ENCODE data around the gene OR52A5. TPM values are rescaled to one million over a fixed set of nuclear protein-coding genes. Genes with fewer than 3 reads are reported as not detected.
"Not testable (repeated sequence)": the region's sequence is repeated elsewhere in the genome, so short reads cannot be mapped to it uniquely, and the experiment has no call there.

OR52A5 gene
- not detected for polyA plus RNA-seq

DNA sequence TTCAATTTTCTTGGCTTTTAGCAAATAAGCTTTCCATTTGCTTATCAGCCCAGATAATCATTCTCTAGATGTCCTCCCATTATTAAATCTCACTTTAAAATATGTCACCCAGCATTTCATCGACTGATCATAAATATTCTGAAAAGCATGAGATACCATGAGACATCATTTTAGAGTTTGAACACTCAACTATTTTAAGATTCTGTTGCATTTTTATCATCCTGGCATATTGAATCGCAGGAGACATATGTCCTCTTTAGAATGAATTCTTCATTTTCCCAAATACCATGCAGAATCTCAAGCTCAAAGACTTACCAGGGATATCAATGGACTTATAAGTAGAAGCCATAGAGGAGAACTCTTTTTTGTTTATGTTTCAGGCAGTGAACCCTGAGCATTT lies at the start of gene OR52A5:
TSS of gene OR52A5 (minus strand) at position 361 of the 400 bp plus-strand sequence. CDS start 5,714 bp downstream, outside the sequence.
- Mint-ChIP-seq H3K27me3 (ENCODE audit: low read depth in 3 of 3) (peaks cover 0 to 3% (median 1%) of the 10 kb centered on the region in 3 donors), H3K36me3 (no peaks in the 10 kb centered on the region), H3K9me3 (no peaks in the 10 kb centered on the region), H3K4me3 (no peak within 1 kb of the TSS), H3K4me1 (no peaks in the 10 kb centered on the region), H3K27ac (no peak within 1 kb of the TSS)
- DNase-seq, result no peak

DNA sequence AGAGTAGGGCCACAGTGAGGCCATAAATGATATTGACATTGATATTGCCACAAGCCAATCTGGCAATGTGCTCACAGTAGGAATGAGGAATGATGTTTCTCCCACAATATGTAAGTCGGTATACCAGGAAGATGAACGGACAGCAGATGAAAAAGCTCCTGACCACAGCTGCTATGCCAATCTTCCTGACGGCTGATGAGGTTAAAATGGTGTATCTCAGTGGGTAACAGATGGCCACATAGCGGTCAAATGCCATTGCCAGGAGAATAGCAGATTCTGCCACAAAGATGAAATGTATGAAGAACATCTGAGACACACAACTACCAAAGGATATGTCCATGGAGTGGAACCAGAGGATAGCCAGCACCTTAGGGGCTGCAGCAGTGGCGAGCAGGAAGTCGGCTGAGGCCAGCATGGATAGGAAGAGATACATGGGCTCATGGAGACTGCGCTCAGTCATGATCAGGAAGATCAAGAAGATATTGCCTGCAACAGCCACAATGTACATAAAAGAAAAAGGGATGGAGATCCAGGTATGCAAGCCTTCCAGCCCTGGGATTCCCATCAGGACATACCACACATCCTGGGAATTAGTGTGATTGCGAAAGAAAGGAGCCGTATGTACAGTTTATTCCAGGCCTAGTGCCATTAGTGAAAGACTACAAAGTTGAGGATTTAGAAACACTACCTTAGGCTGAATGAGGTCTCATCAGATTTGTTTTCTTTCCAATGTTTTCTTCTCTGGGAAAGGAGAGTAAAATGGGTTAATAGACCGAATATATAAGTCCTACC lies 40.1 kb upstream of the OR52A5 start:
- no peaks in the 10 kb centered on the region for H3K4me1 Mint-ChIP-seq
- no peak overlapping the region for H3K4me3 Mint-ChIP-seq
- no peak overlapping the region for H3K27ac Mint-ChIP-seq
- no peaks in the 10 kb centered on the region for H3K27me3 Mint-ChIP-seq (ENCODE audit: low read depth in 3 of 3)
- no peaks in the 10 kb centered on the region for H3K36me3 Mint-ChIP-seq
- DNase-seq, result no peak
- peaks cover 0 to 5% (median 0%) of the 10 kb centered on the region in 6 donors for H3K9me3 Mint-ChIP-seq

DNA sequence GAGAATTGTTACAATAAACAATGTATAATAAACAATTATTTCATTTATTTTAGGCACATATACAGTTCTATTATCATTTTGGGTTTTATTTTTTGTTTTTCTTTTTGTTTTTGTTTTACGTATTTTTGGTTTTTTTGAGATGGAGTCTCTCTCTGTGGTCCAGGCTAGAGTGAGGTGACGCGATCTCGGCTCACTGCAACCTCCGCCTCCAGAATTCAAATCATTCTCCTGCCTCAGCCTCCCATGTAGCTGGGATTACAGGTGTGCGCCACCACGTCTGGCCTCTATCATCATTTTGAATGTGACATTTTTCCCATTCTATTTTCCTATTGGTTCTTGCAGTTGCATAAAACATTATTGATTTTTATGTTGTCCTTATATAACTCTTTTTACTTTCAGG lies 36.8 kb upstream of the OR52A5 start:
- Mint-ChIP-seq H3K27me3 (ENCODE audit: low read depth in 3 of 3) (peaks cover 0 to 3% (median 0%) of the 10 kb centered on the region in 3 donors), H3K27ac (no peak overlapping the region), H3K4me1 (no peaks in the 10 kb centered on the region), H3K4me3 (no peak overlapping the region), H3K36me3 (no peaks in the 10 kb centered on the region), H3K9me3 (peaks cover 0 to 5% (median 0%) of the 10 kb centered on the region in 6 donors)
- no peak for DNase-seq

DNA sequence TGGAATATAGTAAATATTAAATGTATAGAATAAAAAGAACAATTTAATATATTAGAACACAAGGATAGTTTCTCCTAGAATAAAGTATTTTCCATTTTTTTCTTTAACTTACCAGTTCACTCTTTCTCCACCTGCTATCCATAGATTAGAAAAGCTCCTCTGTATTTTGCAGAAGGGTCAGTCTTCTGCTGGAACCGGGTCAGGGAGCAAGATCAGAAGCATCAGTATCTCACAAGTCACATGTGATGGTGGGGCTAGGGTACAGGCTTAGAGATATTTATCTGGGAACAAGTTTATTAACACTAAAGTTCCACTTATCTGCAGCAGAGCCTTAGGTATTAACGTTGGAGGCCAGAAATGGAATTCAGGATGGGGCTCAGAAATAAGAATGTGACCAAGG lies 33.7 kb upstream of the OR52A5 start:
- peaks cover 0 to 3% (median 2%) of the 10 kb centered on the region in 3 donors for H3K27me3 Mint-ChIP-seq (ENCODE audit: low read depth in 3 of 3)
- no peak overlapping the region for H3K4me3 Mint-ChIP-seq
- H3K27ac Mint-ChIP-seq, result no peak overlapping the region
- no peak for DNase-seq
- peaks cover 0 to 2% (median 0%) of the 10 kb centered on the region in 6 donors for H3K9me3 Mint-ChIP-seq
- H3K36me3 Mint-ChIP-seq, result no peaks in the 10 kb centered on the region
- H3K4me1 Mint-ChIP-seq, result no peaks in the 10 kb centered on the region

DNA sequence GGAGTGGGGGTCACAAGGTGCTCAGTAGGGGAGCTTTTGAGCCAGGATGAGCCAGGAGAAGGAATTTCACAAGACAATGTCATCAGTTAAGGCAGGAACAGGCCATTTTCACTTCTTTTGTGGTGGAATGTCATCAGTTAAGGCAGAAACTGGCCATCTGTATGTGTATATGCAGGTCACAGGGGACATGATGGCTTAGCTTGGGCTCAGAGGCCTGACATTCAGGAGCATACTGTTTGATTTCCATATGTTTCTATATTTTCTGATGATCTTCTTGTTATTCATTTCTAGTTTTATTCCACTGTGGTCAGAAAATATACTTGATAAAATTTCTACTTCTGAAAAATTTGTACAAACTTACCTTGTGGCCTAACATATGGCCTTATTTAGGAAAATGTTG lies 27.7 kb upstream of the OR52A5 start:
- not testable (repeated sequence) for DNase-seq; H3K36me3 Mint-ChIP-seq; H3K27me3 Mint-ChIP-seq (ENCODE audit: low read depth in 3 of 3); H3K4me1 Mint-ChIP-seq; H3K4me3 Mint-ChIP-seq; H3K27ac Mint-ChIP-seq
- peaks cover 0 to 10% (median 0%) of the 10 kb centered on the region in 6 donors for H3K9me3 Mint-ChIP-seq

DNA sequence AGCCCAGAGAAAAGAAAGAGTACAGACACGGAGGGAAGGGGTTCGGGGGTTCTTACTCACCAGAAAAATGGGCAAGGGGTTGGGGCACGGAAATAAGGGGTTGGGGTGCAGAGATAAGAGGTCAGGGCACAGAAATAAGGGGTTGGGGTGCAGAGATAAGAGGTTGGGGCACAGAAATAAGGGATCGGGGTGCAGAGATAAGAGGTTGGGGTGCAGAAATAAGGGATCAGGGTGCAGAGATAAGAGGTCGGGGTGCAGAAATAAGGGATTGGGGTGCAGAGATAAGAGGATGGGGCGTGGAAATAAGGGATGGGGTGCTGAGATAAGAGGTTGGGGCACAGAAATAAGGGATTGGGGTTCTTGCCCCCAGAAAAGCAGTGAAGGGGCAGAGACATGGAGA lies 26.7 kb upstream of the OR52A5 start:
- H3K4me1 Mint-ChIP-seq; H3K27me3 Mint-ChIP-seq (ENCODE audit: low read depth in 3 of 3); DNase-seq; H3K27ac Mint-ChIP-seq; H3K4me3 Mint-ChIP-seq; H3K36me3 Mint-ChIP-seq: not testable (repeated sequence)
- peaks cover 0 to 13% (median 0%) of the 10 kb centered on the region in 6 donors for H3K9me3 Mint-ChIP-seq

DNA sequence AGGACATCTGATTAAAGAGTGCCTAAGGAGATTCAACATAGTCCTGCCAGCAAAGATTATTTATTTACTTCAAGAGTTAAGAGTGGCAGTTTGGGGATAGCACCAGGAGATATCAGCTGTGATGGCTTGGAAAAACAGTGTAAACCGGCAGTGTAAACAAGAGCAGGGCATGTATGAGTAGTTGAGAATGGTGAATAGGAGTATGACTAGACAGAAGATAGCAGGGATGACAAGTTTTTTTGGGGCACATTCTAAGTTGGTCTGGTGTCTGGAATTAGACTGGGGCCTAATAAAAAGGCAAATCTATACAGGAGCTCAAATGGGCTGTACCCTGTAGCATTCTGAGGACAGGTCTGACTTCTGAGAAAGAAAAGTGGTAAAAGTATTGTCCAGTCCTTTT lies 22.9 kb upstream of the OR52A5 start:
- not testable (repeated sequence) for DNase-seq; H3K36me3 Mint-ChIP-seq; H3K4me3 Mint-ChIP-seq; H3K4me1 Mint-ChIP-seq; H3K27me3 Mint-ChIP-seq (ENCODE audit: low read depth in 3 of 3); H3K27ac Mint-ChIP-seq
- peaks cover 0 to 17% (median 0%) of the 10 kb centered on the region in 6 donors for H3K9me3 Mint-ChIP-seq

DNA sequence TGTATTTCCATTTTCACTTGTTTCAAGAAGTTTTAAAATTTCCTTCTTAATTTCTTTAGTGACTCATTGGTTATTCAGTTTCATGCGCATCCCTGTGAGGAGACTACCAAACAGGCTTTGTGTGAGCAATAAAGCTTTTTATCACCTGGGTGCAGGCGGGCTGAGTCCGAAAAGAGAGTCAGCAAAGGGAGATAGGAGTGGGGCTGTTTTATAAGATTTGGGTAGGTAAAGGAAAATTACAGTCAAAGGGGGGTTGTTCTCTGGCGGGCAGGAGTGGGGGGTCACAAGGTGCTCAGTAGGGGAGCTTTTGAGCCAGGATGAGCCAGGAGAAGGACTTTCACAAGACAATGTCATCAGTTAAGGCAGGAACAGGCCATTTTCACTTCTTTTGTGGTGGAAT lies 22.1 kb upstream of the OR52A5 start:
- peaks cover 0 to 13% (median 0%) of the 10 kb centered on the region in 6 donors for H3K9me3 Mint-ChIP-seq
- H3K4me1 Mint-ChIP-seq; H3K4me3 Mint-ChIP-seq; H3K27me3 Mint-ChIP-seq (ENCODE audit: low read depth in 3 of 3); DNase-seq; H3K27ac Mint-ChIP-seq; H3K36me3 Mint-ChIP-seq: not testable (repeated sequence)

DNA sequence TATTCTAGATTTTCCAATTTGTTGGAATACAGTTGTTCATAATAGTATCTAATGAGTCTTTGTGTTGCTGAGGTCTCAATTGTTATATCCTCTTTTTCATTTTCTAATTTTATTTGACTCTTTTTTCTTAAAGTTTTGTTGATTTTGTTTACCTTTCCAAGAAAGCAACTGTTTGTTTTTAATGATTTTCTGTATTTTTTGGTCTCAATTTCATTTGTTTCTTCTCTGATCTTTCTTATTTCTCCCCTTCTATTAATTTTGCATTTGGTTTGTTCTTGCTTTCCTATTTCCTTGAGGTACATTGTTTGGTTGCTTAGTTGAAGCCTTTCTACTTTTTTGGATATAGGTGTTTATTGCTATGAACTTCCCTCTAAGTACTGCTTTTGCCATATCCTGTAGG lies 21.6 kb upstream of the OR52A5 start:
- Mint-ChIP-seq H3K36me3 (no peaks in the 10 kb centered on the region), H3K27ac (no peak overlapping the region), H3K4me1 (no peaks in the 10 kb centered on the region), H3K4me3 (no peak overlapping the region), H3K27me3 (ENCODE audit: low read depth in 3 of 3) (peaks cover 0 to 3% (median 3%) of the 10 kb centered on the region in 3 donors), H3K9me3 (peaks cover 0 to 13% (median 0%) of the 10 kb centered on the region in 6 donors)
- DNase-seq, result no peak

DNA sequence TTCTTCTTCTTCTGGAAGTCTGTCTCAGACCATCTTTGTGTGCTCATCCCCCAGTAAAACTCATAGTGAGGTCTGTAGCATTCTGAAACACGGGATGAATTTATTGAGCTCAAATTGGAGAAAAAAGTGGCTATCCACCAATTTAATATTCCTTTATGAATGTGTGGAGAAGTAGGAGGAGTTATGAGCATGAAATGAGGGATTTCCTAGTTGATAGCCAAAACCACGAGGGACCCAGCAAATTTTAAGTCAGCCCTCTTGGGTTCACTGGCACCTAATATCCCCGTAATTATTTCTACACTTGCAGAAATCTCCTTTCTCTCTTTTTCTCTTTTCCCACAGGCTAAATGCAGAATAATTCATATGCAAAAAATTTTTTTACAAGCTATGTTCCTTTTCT lies 16.5 kb upstream of the OR52A5 start, which contains the start of gene OR52A1:
TSS of gene OR52A1 (minus strand) at position 101 of the 400 bp plus-strand sequence. CDS start 2,388 bp downstream, outside the sequence.
- H3K4me1 Mint-ChIP-seq, result no peaks in the 10 kb centered on the region

DNA sequence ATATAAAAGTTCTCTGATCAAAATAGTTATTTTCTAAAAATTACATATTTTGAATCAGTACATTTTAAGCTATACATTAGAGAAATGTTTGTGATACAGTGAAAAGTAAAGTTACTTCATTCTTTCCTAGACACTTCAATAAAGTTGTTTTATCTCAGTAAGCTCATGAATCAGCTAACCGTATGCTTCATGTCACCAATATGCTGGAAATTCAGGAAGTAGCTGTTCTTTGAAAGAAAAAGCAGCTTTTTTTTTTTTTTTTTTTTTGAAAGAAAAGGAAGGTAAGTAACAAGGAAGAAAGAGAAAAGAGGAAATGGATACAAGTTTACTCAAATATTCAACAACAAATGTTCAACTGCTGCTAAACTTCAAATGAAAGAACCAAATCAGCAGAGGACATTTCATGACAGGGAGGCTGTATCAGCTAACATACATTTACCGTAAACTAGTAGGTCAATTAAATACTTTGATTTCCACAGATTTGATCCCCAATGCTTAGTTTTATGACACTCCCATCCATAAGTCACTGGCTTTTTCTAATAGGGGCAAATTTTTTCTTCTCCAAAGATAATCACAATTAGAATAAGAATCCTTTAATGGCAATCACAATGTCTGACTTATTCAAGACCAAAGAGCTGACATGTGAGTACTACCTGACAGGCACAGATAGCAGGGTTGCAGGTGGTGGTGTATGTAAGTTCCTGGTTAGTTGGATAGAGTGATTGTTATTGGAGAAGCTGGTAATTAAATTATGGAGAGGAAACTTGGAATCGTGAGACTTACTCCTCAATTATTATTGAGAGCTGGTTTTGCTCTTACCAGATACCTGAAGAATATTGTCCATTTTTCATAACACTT lies 15.6 kb upstream of the OR52A5 start:
- H3K4me1 Mint-ChIP-seq, result no peaks in the 10 kb centered on the region
- H3K36me3 Mint-ChIP-seq, result no peaks in the 10 kb centered on the region
- H3K4me3 Mint-ChIP-seq, result no peak overlapping the region
- H3K9me3 Mint-ChIP-seq, result no peaks in the 10 kb centered on the region
- H3K27me3 Mint-ChIP-seq (ENCODE audit: low read depth in 3 of 3), result peaks cover 0 to 6% (median 0%) of the 10 kb centered on the region in 3 donors
- no peak for DNase-seq
- no peak overlapping the region for H3K27ac Mint-ChIP-seq

More for the DNA sequence above, 16.5 kb upstream of the OR52A5 start, which contains the start of gene OR52A1:
- H3K27me3 Mint-ChIP-seq (ENCODE audit: low read depth in 3 of 3), result peaks cover 0 to 6% (median 0%) of the 10 kb centered on the region in 3 donors
- no peak within 1 kb of the TSS for H3K27ac Mint-ChIP-seq
- no peak for DNase-seq
- H3K4me3 Mint-ChIP-seq, result no peak within 1 kb of the TSS
- peaks cover 0 to 4% (median 0%) of the 10 kb centered on the region in 6 donors for H3K9me3 Mint-ChIP-seq
- no peaks in the 10 kb centered on the region for H3K36me3 Mint-ChIP-seq

DNA sequence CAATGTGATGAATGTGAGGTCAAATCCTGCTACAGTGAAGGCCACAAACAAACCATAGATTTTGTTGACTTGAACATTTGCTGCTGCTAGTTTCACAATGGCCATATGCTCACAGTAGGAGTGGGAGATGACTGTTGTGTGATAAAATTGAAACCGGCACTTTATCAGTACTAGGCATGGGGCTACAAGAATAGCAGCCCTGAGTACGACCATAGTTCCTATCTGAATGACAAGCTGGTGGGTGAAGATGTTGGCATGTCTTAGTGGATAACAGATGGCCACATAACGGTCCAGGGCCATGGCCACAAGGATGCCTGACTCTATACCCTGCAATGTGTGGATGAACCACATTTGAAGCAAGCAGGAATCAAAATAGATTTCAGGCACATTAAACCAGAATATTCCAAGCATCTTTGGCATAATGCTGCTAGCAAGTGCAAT lies 13.6 kb upstream of the OR52A5 start:
- H3K9me3 Mint-ChIP-seq, result no peaks in the 10 kb centered on the region
- no peak overlapping the region for H3K4me3 Mint-ChIP-seq
- no peak overlapping the region for H3K27ac Mint-ChIP-seq
- H3K4me1 Mint-ChIP-seq, result no peaks in the 10 kb centered on the region
- H3K27me3 Mint-ChIP-seq (ENCODE audit: low read depth in 3 of 3), result peaks cover 0 to 3% (median 0%) of the 10 kb centered on the region in 3 donors
- H3K36me3 Mint-ChIP-seq, result no peaks in the 10 kb centered on the region
- no peak for DNase-seq

DNA sequence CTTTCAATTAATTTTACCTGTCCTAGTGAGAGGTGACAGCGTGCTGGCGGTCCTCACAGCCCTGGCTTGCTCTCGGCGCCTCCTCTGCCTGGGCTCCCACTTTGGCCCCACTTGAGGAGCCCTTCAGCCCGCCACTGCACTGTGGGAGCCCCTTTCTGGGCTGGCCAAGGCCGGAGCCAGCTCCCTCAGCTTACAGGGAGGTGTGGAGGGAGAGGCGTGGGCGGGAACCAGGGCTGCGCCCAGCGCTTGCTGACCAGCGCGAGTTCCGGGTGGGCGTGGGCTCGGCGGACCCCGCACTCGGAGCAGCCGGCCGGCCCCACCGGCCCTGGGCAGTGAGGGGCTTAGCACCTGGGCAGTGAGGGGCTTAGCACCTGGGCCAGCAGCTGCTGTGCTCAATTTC lies 6.0 kb upstream of the OR52A5 start:
- not testable (repeated sequence) for H3K9me3 Mint-ChIP-seq; H3K36me3 Mint-ChIP-seq; DNase-seq; H3K4me1 Mint-ChIP-seq; H3K27ac Mint-ChIP-seq; H3K27me3 Mint-ChIP-seq (ENCODE audit: low read depth in 3 of 3); H3K4me3 Mint-ChIP-seq

DNA sequence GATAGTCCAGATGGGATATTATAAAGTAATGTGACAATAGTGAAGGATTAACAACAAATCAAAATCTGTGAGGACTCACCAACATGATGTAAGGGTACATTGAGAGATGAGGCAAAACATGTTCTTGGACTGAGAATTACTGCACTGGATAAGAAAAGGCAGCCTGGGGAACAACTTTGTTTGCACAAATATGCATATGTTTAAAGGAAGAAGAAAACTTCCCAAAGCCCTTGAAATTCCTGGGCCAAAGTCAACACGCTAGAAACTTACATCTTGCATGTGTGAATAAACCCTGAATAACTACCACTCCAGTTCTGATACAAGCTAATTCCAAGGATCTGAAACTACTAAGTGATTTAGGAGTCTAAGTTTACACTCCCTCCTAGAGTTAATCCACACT lies 1.1 kb downstream of the OR52A5 start:
- H3K36me3 Mint-ChIP-seq, result no peaks in the 10 kb centered on the region
- H3K4me3 Mint-ChIP-seq, result no peak overlapping the region
- H3K4me1 Mint-ChIP-seq, result no peaks in the 10 kb centered on the region
- H3K27me3 Mint-ChIP-seq (ENCODE audit: low read depth in 3 of 3), result peaks cover 0 to 3% (median 1%) of the 10 kb centered on the region in 3 donors
- no peaks in the 10 kb centered on the region for H3K9me3 Mint-ChIP-seq
- no peak for DNase-seq
- no peak overlapping the region for H3K27ac Mint-ChIP-seq
